GM12801 (cell line): Measurements from ENCODE around the gene GEMIN4.

ENCODE experiments used
- CTCF ChIP-seq: IDR thresholded peaks from one replicate; pipeline ENCODE4 v1.5.1; 2011; ENCODE audit warnings: control low read depth; ENCODE audit not compliant: insufficient read length; ENCODE audit errors: extremely low read depth

Gene GEMIN4

GRCh38 chr17:760371-760770 is 8.3 kb upstream of the GEMIN4 start:
- no peak for TF ChIP-seq CTCF

- TF ChIP-seq CTCF, result no peak
Observed at GRCh38 chr17:759964-760363, 7.9 kb upstream of the GEMIN4 start.

- no peak for TF ChIP-seq CTCF
Observed at GRCh38 chr17:753418-753817, 1.4 kb upstream of the GEMIN4 start.

GRCh38 chr17:752620-753219 is 656 bp upstream of the GEMIN4 start:
- no peak for TF ChIP-seq CTCF

- TF ChIP-seq CTCF, result no peak
Observed at GRCh38 chr17:751269-752001, 629 bp downstream of the GEMIN4 start.

- no peak for TF ChIP-seq CTCF
Observed at GRCh38 chr17:750431-751037, 1.5 kb downstream of the GEMIN4 start.

GRCh38 chr17:746783-747629 is 5.1 kb downstream of the GEMIN4 start:
- TF ChIP-seq CTCF, result no peak
